ENCODE results near the gene PDE11A. TPM values are rescaled to one million over a fixed set of nuclear protein-coding genes. Genes with fewer than 3 reads are reported as not detected.

PDE11A gene
- total RNA-seq, 1 experiment from 2014 or later, result 0.13 TPM

DNA sequence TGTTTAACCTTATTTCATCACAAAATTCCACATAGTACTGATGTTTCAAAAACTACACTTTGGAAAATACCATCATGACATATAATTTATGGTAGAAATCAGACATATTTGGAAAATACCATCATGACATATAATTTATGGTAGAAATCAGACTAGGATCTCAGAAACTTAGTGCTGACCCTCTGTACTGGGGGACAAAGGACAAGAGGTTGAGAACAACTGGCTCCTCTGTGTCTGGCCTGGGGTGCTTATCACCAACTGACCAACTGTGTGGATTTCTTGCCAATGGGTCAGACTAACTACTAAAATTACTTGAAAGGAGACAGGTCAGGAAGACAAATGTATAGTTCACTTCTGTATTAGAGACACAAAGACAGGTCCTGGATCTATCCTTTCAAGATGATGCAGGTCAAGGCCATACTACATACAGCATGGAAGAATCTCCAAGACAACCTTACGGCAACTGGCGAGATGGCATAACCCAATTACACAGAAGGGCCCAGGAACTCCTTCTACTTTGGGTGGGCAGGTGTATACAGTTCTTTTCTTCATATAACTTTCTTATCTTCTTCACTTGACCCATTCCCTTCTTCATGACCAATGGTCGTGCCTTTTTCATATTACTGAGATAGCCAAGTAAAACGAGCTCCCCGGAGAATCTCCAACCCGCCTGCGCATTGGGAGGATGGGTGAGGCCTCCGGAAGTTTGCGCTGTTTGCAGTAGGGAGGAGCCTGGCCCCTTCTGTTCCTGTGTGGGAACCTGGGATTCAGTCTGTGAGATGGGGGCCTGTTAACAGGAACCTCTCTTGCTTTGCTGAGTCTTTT, 389.5 kb downstream of the PDE11A start:
- Histone ChIP-seq H3K56ac (ENCODE audit: insufficient read length, low read depth, low read length) (no peak overlapping the region), H2AFZ (ENCODE audit: low read length) (no peak overlapping the region), H3T11ph (ENCODE audit: low read length) (no peak overlapping the region), H4K20me1 (ENCODE audit: control insufficient read depth, insufficient read depth, insufficient read length) (no peaks in the 10 kb centered on the region), H4K91ac (ENCODE audit: insufficient read length, low read depth, low read length) (no peak overlapping the region), H3K79me2 (ENCODE audit: insufficient read depth, low read length) (no peaks in the 10 kb centered on the region), H3K18ac (ENCODE audit: insufficient read length, low read depth, low read length) (no peak overlapping the region), H3K27ac (ENCODE audit: insufficient read length, low read depth, low read length) (no peak overlapping the region), H3K4me1 (ENCODE audit: insufficient read depth, low read length) (peaks cover 1% of the 10 kb centered on the region; the same call in 1 of the 2 replicates), H2BK15ac (ENCODE audit: low read depth, low read length) (no peak overlapping the region), H3K14ac (ENCODE audit: insufficient read depth, low read length) (no peak overlapping the region), H3K27me3 (ENCODE audit: insufficient read depth, low read length) (no peaks in the 10 kb centered on the region), H4K8ac (replicated peaks; ENCODE audit: insufficient read length, low read depth, low read length) (no peak overlapping the region), H3K23ac (ENCODE audit: insufficient read length, low read depth, low read length) (no peak overlapping the region), H3K9ac (ENCODE audit: extremely low read depth, insufficient read length, low read length) (no peak overlapping the region), H2BK120ac (ENCODE audit: low read depth, low read length, poor library complexity, severe bottlenecking) (no peak overlapping the region), H2BK5ac (ENCODE audit: insufficient read length, low read length) (no peak overlapping the region), H3K23me2 (ENCODE audit: insufficient read length, low read depth, low read length, poor library complexity, severe bottlenecking) (no peaks in the 10 kb centered on the region), H4K5ac (ENCODE audit: insufficient read length, low read depth, low read length) (no peak overlapping the region), H3K79me1 (ENCODE audit: insufficient read depth, low read depth, low read length, poor library complexity, severe bottlenecking) (no peaks in the 10 kb centered on the region), H3K9me3 (ENCODE audit: control insufficient read depth, low read depth, low read length) (no peaks in the 10 kb centered on the region), H3K4me2 (ENCODE audit: insufficient read depth, insufficient read length, low read length) (no peak overlapping the region), H3K4ac (ENCODE audit: low read depth, low read length) (no peak overlapping the region), H2AK5ac (ENCODE audit: insufficient read length, low read length) (no peak overlapping the region), H2BK20ac (ENCODE audit: low read depth, low read length, poor library complexity, severe bottlenecking) (no peak overlapping the region), H2BK12ac (ENCODE audit: insufficient read length, low read depth, low read length) (no peak overlapping the region)
- TF ChIP-seq, protein P1, sequence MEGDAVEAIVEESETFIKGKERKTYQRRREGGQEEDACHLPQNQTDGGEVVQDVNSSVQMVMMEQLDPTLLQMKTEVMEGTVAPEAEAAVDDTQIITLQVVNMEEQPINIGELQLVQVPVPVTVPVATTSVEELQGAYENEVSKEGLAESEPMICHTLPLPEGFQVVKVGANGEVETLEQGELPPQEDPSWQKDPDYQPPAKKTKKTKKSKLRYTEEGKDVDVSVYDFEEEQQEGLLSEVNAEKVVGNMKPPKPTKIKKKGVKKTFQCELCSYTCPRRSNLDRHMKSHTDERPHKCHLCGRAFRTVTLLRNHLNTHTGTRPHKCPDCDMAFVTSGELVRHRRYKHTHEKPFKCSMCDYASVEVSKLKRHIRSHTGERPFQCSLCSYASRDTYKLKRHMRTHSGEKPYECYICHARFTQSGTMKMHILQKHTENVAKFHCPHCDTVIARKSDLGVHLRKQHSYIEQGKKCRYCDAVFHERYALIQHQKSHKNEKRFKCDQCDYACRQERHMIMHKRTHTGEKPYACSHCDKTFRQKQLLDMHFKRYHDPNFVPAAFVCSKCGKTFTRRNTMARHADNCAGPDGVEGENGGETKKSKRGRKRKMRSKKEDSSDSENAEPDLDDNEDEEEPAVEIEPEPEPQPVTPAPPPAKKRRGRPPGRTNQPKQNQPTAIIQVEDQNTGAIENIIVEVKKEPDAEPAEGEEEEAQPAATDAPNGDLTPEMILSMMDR (conservative IDR thresholded peaks at IDR 0.05), result no peak
- WGBS (ENCODE audit: extremely low coverage, insufficient read length, low lambda C conversion rate), result no CpG with 5 or more reads among the region's 9 CpGs
- Mint-ChIP-seq H3K4me3 (no peak overlapping the region), H3K27me3 (ENCODE audit: low read depth) (peaks cover 6% of the 10 kb centered on the region; the same call in 1 of the 2 replicates), H3K9me3 (no peaks in the 10 kb centered on the region), H3K36me3 (ENCODE audit: insufficient read depth in 1 of 3, low read depth in 3 of 3) (no peaks in the 10 kb centered on the region), H3K27ac (no peak overlapping the region), H3K4me1 (no peaks in the 10 kb centered on the region; a peak in 2 of 4 replicates)
- DNase-seq, result no peak
